Fibroblast of villous mesenchyme (primary cell): ENCODE data around the gene AKIRIN1. TPM values are rescaled to one million over a fixed set of nuclear protein-coding genes. Genes with fewer than 3 reads are reported as not detected.
"Not testable (repeated sequence)": the region's sequence is repeated elsewhere in the genome, so short reads cannot be mapped to it uniquely, and the experiment has no call there.

Experiments used
- DNase-seq: peaks from one replicate; pipeline ENCODE4 v3.0.0-alpha.2; 2010; ENCODE audit warnings: low read depth
- H3K4me3 ChIP-seq: 2 replicates; pipeline ENCODE4 v1.5.1; 2011; ENCODE audit warnings: low read depth, mild to moderate bottlenecking, low read length
- CTCF ChIP-seq: IDR thresholded peaks from 2 replicates; pipeline ENCODE4 v1.5.1; 2012; ENCODE audit warnings: low read depth, mild to moderate bottlenecking, low read length; ENCODE audit not compliant: insufficient read depth
- small RNA-seq: library from RNA; depleted of rRNA; stranded (forward); fragments of <200 nt; gene quantifications from one replicate; pipeline ENCODE3, GENCODE V24; 2012
- total RNA-seq: library from RNA; depleted of rRNA; stranded (reverse); fragments of >200 nt; gene quantifications from 2 replicates; pipeline ENCODE4 v1.2.3, GENCODE V29; 2012

The AKIRIN1 gene
- total RNA-seq, 1 donor: 69.5 TPM

GRCh38 chr1:39047374-39048229 is 56.5 kb downstream of the AKIRIN1 start:
- TF ChIP-seq CTCF: no peak
- DNase-seq: peak; percentile 89
- no peak overlapping the region for H3K4me3 ChIP-seq

GRCh38 chr1:39048745-39049370 is 57.8 kb downstream of the AKIRIN1 start:
- no peak overlapping the region for H3K4me3 ChIP-seq
- no peak for TF ChIP-seq CTCF
- DNase-seq: no peak

GRCh38 chr1:39050001-39050400 is 58.9 kb downstream of the AKIRIN1 start:
- no peak for DNase-seq
- no peak overlapping the region for H3K4me3 ChIP-seq
- TF ChIP-seq CTCF: no peak

GRCh38 chr1:39051193-39051850 is 60.2 kb downstream of the AKIRIN1 start:
- TF ChIP-seq CTCF: peak; percentile 26
- H3K4me3 ChIP-seq: not testable (repeated sequence)
- peak; percentile 32 for DNase-seq

GRCh38 chr1:39051956-39052355 is 60.9 kb downstream of the AKIRIN1 start:
- no peak overlapping the region for H3K4me3 ChIP-seq
- DNase-seq: no peak
- TF ChIP-seq CTCF: no peak

GRCh38 chr1:39055213-39055710 is 64.2 kb downstream of the AKIRIN1 start:
- not testable (repeated sequence) for H3K4me3 ChIP-seq, DNase-seq

Small RNA genes lying within 50 kb of the gene (small RNA-seq; reads per million reads assigned to genes)
- not detected for gene RF00019

Other genes starting within 250 kb of the AKIRIN1 start
- gene RRAGC, start 131.5 kb upstream of the AKIRIN1 start, total RNA-seq: 21.2 and 25.1 TPM in 2 replicates
- gene MYCBP, start 117.9 kb upstream of the AKIRIN1 start, total RNA-seq: 6.1 and 11.2 TPM in 2 replicates
- not detected in 2 replicates for gene GJA9, start 109.7 kb upstream of the AKIRIN1 start, total RNA-seq
- gene RHBDL2, start 49.4 kb upstream of the AKIRIN1 start, total RNA-seq: 0.97 and 1.7 TPM in 2 replicates
- gene NDUFS5, start 35.1 kb downstream of the AKIRIN1 start, total RNA-seq: 285 and 325 TPM in 2 replicates
- gene MACF1, start 213.4 kb downstream of the AKIRIN1 start, total RNA-seq: 409 and 554 TPM in 2 replicates